SK-N-SH (cell line): ENCODE results near the gene FGB. TPM values are rescaled to one million over a fixed set of nuclear protein-coding genes. Genes with fewer than 3 reads are reported as not detected.

Source experiments
- CTCF ChIA-PET: fragments of 300-600, 350-600 bp; formaldehyde crosslinking; extraction: SDS; loops from one replicate; lab custom pipeline; 2021; lab: Yijun Ruan, JAX
- POLR2A ChIA-PET: fragments of 350-600 bp; sonication (Branson Sonifier 250); formaldehyde crosslinking; extraction: SDS; loops from one replicate; lab custom pipeline; 2020; ENCODE audit warnings: antibody characterized with exemption, inconsistent platforms; lab: Yijun Ruan, JAX
- DNase-seq: peaks from one replicate; pipeline ENCODE4 v3.0.0; 2012
- H2AFZ ChIP-seq: fragments of 200-600 bp; sonication (generic); 2 replicates; pipeline ENCODE4 v1.8.1; 2016; ENCODE audit warnings: antibody characterized with exemption, mild to moderate bottlenecking, low read depth
- H3F3A ChIP-seq: fragments of 200-600 bp; sonication (generic); replicated peaks from 2 replicates; pipeline ENCODE3; 2016; ENCODE audit warnings: antibody characterized with exemption, mild to moderate bottlenecking; ENCODE audit not compliant: insufficient read depth
- H3K27ac ChIP-seq, 2 experiments: fragments of 200-500 bp in 1 of 2; fragments of 200-600 bp in 1 of 2; sonication (Bioruptor generic) in 1 of 2; sonication (generic), shearing (Covaris generic) in 1 of 2; 2 replicates each; pipeline versions ENCODE4 v1.5.1 to v1.6.1; 2014 to 2016; ENCODE audit warnings: low read depth in 2 of 2, inconsistent platforms in 1 of 2, low read length in 1 of 2, mild to moderate bottlenecking in 1 of 2, mixed read lengths in 1 of 2
- H3K27me3 ChIP-seq: fragments of 200-600 bp; sonication (generic), shearing (Covaris generic); 2 replicates; pipeline ENCODE4 v1.6.1; 2016; ENCODE audit warnings: mixed run types; ENCODE audit not compliant: insufficient read depth
- H3K36me3 ChIP-seq, 2 experiments: fragments of 200-500 bp in 1 of 2; fragments of 200-600 bp in 1 of 2; sonication (Bioruptor generic) in 1 of 2; sonication (generic) in 1 of 2; replicated peaks in 1 of 2; 2 replicates each; pipeline versions ENCODE3 to v1.5.1; 2014 to 2016; ENCODE audit warnings: low read length in 1 of 2, mild to moderate bottlenecking in 1 of 2; ENCODE audit not compliant: insufficient read depth in 2 of 2, control insufficient read depth in 1 of 2
- H3K4me1 ChIP-seq, 2 experiments: fragments of 200-500 bp in 1 of 2; fragments of 200-600 bp in 1 of 2; sonication (Bioruptor generic) in 1 of 2; sonication (generic), shearing (Covaris generic) in 1 of 2; 2 replicates each; pipeline versions ENCODE4 v1.5.1 to v1.6.1; 2014 to 2016; ENCODE audit warnings: low read depth in 1 of 2, low read length in 1 of 2, mixed run types in 1 of 2; ENCODE audit not compliant: insufficient read depth in 2 of 2, control insufficient read depth in 1 of 2
- H3K4me2 ChIP-seq: fragments of 200-600 bp; sonication (generic), shearing (Covaris generic); 2 replicates; pipeline ENCODE4 v1.6.1; 2017; ENCODE audit warnings: mixed run types
- H3K4me3 ChIP-seq, 2 experiments: fragments of 200-500 bp in 1 of 2; fragments of 200-600 bp in 1 of 2; sonication (Bioruptor generic) in 1 of 2; sonication (generic), shearing (Covaris generic) in 1 of 2; 2 replicates each; pipeline versions ENCODE4 v1.5.1 to v1.8.1; 2014 to 2016; ENCODE audit warnings: low read depth in 2 of 2, inconsistent platforms in 1 of 2, low read length in 1 of 2, mild to moderate bottlenecking in 1 of 2, mixed read lengths in 1 of 2, moderate library complexity in 1 of 2
- H3K79me2 ChIP-seq: fragments of 200-600 bp; sonication (generic); 2 replicates; pipeline ENCODE4 v1.8.1; 2017; ENCODE audit warnings: mild to moderate bottlenecking; ENCODE audit not compliant: insufficient read depth
- H3K9ac ChIP-seq: fragments of 200-600 bp; sonication (generic); 2 replicates; pipeline ENCODE4 v1.6.1; 2017; ENCODE audit warnings: mixed run types
- H3K9me2 ChIP-seq: fragments of 200-600 bp; sonication (generic); 2 replicates; pipeline ENCODE4 v1.6.1; 2017; ENCODE audit warnings: mixed run types
- H3K9me3 ChIP-seq: fragments of 200-600 bp; sonication (generic); 2 replicates; pipeline ENCODE4 v1.6.1; 2017; ENCODE audit warnings: mixed run types, mild to moderate bottlenecking, moderate library complexity
- H4K20me1 ChIP-seq: fragments of 200-600 bp; sonication (generic); 2 replicates; pipeline ENCODE4 v1.6.1; 2017; ENCODE audit warnings: mild to moderate bottlenecking, mixed run types; ENCODE audit not compliant: insufficient read depth
- CHD2 ChIP-seq: fragments of 150-350 bp; IDR thresholded peaks from 2 replicates; pipeline ENCODE4 v1.6.1; 2018; ENCODE audit warnings: low read length; ENCODE audit not compliant: partially characterized antibody
- EZH2phosphoT487 ChIP-seq: fragments of 200-600 bp; sonication (generic); IDR thresholded peaks from 2 replicates; pipeline ENCODE4 v1.6.1; 2017; ENCODE audit warnings: low read depth, mixed run types, mild to moderate bottlenecking, antibody characterized with exemption, moderate library complexity, borderline replicate concordance
- FOSL2 ChIP-seq: IDR thresholded peaks from 2 replicates; pipeline ENCODE4 v1.4.0; 2012; ENCODE audit warnings: low read depth, mild to moderate bottlenecking, moderate library complexity, borderline replicate concordance
- FOXJ3 ChIP-seq: sonication (generic); formaldehyde crosslinking; IDR thresholded peaks from 2 replicates; pipeline ENCODE4 v1.5.1; 2020; ENCODE audit warnings: mild to moderate bottlenecking, missing genetic modification reagents
- FOXM1 ChIP-seq: IDR thresholded peaks from 2 replicates; pipeline ENCODE4 v1.4.0; 2012; ENCODE audit warnings: low read depth, mild to moderate bottlenecking
- GABPA ChIP-seq: IDR thresholded peaks from 2 replicates; pipeline ENCODE4 v1.4.0; 2012; ENCODE audit warnings: low read depth, mild to moderate bottlenecking
- GATA2 ChIP-seq: sonication (generic); formaldehyde crosslinking; IDR thresholded peaks from 2 replicates; pipeline ENCODE4 v1.5.0; 2020; ENCODE audit warnings: mild to moderate bottlenecking, missing genetic modification reagents
- MEF2A ChIP-seq: IDR thresholded peaks from 2 replicates; pipeline ENCODE4 v1.4.0; 2012; ENCODE audit warnings: low read depth, borderline replicate concordance
- NFIC ChIP-seq: IDR thresholded peaks from 2 replicates; pipeline ENCODE4 v1.4.0; 2012; ENCODE audit warnings: borderline replicate concordance
- NRF1 ChIP-seq: IDR thresholded peaks from 2 replicates; pipeline ENCODE4 v1.6.1; 2012; ENCODE audit warnings: low read depth, mild to moderate bottlenecking, low read length
- POLR2AphosphoS5 ChIP-seq: IDR thresholded peaks from 2 replicates; pipeline ENCODE4 v1.6.1; 2012; ENCODE audit warnings: low read depth, low read length
- RAD21 ChIP-seq: IDR thresholded peaks from 2 replicates; pipeline ENCODE4 v1.6.1; 2012; ENCODE audit warnings: mild to moderate bottlenecking, low read length
- RCOR1 ChIP-seq: fragments of 150-350 bp; IDR thresholded peaks from 2 replicates; pipeline ENCODE4 v1.6.1; 2017; ENCODE audit warnings: antibody characterized with exemption, low read length
- RFX5 ChIP-seq: IDR thresholded peaks from 2 replicates; pipeline ENCODE4 v1.6.1; 2012; ENCODE audit warnings: mild to moderate bottlenecking, improper control_type of control experiment, low read length
- RXRA ChIP-seq: IDR thresholded peaks from 2 replicates; pipeline ENCODE4 v1.4.0; 2012; ENCODE audit warnings: low read depth, mild to moderate bottlenecking, borderline replicate concordance
- SIN3A ChIP-seq: IDR thresholded peaks from 2 replicates; pipeline ENCODE4 v1.6.1; 2012; ENCODE audit warnings: low read depth, mild to moderate bottlenecking, low read length, moderate library complexity, borderline replicate concordance
- TAF1 ChIP-seq: IDR thresholded peaks from 2 replicates; pipeline ENCODE4 v1.6.1; 2012; ENCODE audit warnings: low read depth, mild to moderate bottlenecking, low read length, moderate library complexity, borderline replicate concordance
- TCF12 ChIP-seq: IDR thresholded peaks from 2 replicates; pipeline ENCODE4 v1.4.0; 2012
- YY1 ChIP-seq: IDR thresholded peaks from 2 replicates; pipeline ENCODE4 v1.4.0; 2012; ENCODE audit warnings: low read depth, mild to moderate bottlenecking
- WGBS: methylation state at CpG from one replicate; pipeline ENCODE4 v1.1.6; 2017; ENCODE audit warnings: low lambda C conversion rate; 5-methylcytosine and 5-hydroxymethylcytosine counted together
- polyA plus RNA-seq, 3 experiments: library from polyadenylated mRNA; depleted of rRNA; stranded (reverse); fragments of >200 nt; gene quantifications; 2 replicates each; pipeline ENCODE4 v1.2.3, GENCODE V29; 2012
- TF ChIP-seq, protein P1 (sequence below): fragments of 150-350 bp; IDR thresholded peaks from 2 replicates; pipeline ENCODE4 v1.6.1; 2017; ENCODE audit warnings: antibody characterized with exemption, low read length, low read depth, borderline replicate concordance
- TF ChIP-seq, protein P2 (sequence below): IDR thresholded peaks from 2 replicates; pipeline ENCODE4; 2012
- TF ChIP-seq, protein P3 (sequence below): fragments of 200-600 bp; sonication (generic); IDR thresholded peaks from 2 replicates; pipeline ENCODE4 v1.6.1; 2017; ENCODE audit warnings: antibody characterized with exemption, mild to moderate bottlenecking, moderate library complexity

The FGB gene
- not detected in 2 replicates for polyA plus RNA-seq (2012; rRNA removed)
- not detected in 2 replicates for polyA plus RNA-seq (2012; cell fraction: cytosol; rRNA removed)
- polyA plus RNA-seq (2012; cell fraction: nucleus; rRNA removed), result not detected in 2 replicates

GRCh38 chr4:154562697-154563254 lies at the start of gene FGB:
Gene FGB (plus strand): TSS chr4:154563011. CDS start chr4:154563019, 8 bp downstream.
- Histone ChIP-seq H3K4me3 (no peak within 1 kb of the TSS), H3F3A (no peaks in the 10 kb centered on the region), H3K27me3 (no peaks in the 10 kb centered on the region; the same call in 1 of the 2 replicates), H3K79me2 (no peaks in the 10 kb centered on the region), H3K4me1 (no peaks in the 10 kb centered on the region), H3K9ac (no peak within 1 kb of the TSS), H3K27ac (no peak within 1 kb of the TSS), H3K36me3 (no peaks in the 10 kb centered on the region), H4K20me1 (no peaks in the 10 kb centered on the region), H3K9me3 (no peaks in the 10 kb centered on the region), H3K4me2 (no peak within 1 kb of the TSS), H2AFZ (no peak within 1 kb of the TSS), H3K9me2 (no peaks in the 10 kb centered on the region)
- CTCF ChIA-PET, result interaction anchor here (0.6 to 1.0 kb wide), 2 partner anchors 10 to 45 kb away, joined by 3 to 4 read pairs; no protein-coding TSS in a partner anchor
- POLR2A ChIA-PET, result no interaction called here
- no peak for DNase-seq
- 1% methylated on average over 2 of the region's 2 CpGs for WGBS
- TF ChIP-seq, protein P1, sequence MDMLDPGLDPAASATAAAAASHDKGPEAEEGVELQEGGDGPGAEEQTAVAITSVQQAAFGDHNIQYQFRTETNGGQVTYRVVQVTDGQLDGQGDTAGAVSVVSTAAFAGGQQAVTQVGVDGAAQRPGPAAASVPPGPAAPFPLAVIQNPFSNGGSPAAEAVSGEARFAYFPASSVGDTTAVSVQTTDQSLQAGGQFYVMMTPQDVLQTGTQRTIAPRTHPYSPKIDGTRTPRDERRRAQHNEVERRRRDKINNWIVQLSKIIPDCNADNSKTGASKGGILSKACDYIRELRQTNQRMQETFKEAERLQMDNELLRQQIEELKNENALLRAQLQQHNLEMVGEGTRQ, result no peak
- TF ChIP-seq RXRA, result no peak
- no peak for TF ChIP-seq RAD21
- TF ChIP-seq SIN3A, result no peak
- TF ChIP-seq MEF2A, result no peak
- TF ChIP-seq, protein P2, sequence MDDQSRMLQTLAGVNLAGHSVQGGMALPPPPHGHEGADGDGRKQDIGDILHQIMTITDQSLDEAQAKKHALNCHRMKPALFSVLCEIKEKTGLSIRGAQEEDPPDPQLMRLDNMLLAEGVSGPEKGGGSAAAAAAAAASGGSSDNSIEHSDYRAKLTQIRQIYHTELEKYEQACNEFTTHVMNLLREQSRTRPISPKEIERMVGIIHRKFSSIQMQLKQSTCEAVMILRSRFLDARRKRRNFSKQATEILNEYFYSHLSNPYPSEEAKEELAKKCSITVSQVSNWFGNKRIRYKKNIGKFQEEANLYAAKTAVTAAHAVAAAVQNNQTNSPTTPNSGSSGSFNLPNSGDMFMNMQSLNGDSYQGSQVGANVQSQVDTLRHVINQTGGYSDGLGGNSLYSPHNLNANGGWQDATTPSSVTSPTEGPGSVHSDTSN, result no peak
- TF ChIP-seq YY1, result no peak
- TF ChIP-seq FOXJ3 (CRISPR knock-in tag), result no peak
- TF ChIP-seq TAF1, result no peak
- no peak for TF ChIP-seq POLR2AphosphoS5

DNA sequence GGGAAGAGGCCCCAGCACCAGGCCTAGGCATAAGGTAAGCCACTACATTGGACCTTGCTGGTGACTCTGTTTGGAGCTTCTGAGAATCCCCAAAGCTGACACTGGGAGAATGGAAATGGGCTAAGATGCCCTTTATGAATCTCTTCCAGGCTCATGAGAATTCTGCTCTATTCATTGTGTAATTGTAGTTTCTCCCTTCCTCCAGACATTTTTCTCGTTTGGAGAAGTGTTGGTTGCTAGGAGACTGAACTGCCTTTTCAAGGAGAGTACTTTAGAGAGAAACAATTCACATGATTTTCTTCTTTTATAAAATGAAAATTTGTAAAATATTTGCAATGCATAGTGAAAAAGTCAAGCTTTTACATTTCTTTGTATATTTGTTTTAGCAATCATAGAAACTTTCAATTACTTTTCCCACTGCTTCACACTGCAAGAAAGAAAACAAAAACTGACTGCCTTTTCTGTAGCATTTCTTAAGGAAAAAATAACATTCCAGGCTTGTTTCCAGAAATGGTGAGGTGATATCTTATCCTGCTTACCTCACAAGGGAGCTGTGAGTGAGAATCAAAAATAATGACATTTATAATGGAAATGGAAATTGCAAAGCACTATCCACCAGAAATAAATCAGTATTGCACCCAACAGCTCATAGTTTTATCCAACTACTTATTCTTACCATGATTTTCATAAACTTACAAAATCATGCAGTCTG lies 46.3 kb upstream of the FGB start:
- Histone ChIP-seq H3K36me3 (no peaks in the 10 kb centered on the region), H3K4me2 (no peak overlapping the region), H3K27ac (no peak overlapping the region), H3K27me3 (peaks cover 19% of the 10 kb centered on the region; the same call in 1 of the 2 replicates), H2AFZ (no peak overlapping the region), H3K4me1 (no peaks in the 10 kb centered on the region), H3K4me3 (no peak overlapping the region), H3F3A (no peaks in the 10 kb centered on the region), H4K20me1 (no peaks in the 10 kb centered on the region), H3K9me3 (no peaks in the 10 kb centered on the region), H3K79me2 (no peaks in the 10 kb centered on the region), H3K9me2 (no peaks in the 10 kb centered on the region), H3K9ac (no peak overlapping the region)
- ChIA-PET POLR2A (no interaction called here), CTCF (interaction anchor here (0.9 to 3.7 kb wide), 4 partner anchors 8 to 46 kb away, joined by 3 to 20 read pairs (median 5); no protein-coding TSS in a partner anchor)
- DNase-seq, result no peak
- 0% methylated on average over 1 of the region's 1 CpG for WGBS
- no peak for TF ChIP-seq NRF1
- TF ChIP-seq, protein P3, sequence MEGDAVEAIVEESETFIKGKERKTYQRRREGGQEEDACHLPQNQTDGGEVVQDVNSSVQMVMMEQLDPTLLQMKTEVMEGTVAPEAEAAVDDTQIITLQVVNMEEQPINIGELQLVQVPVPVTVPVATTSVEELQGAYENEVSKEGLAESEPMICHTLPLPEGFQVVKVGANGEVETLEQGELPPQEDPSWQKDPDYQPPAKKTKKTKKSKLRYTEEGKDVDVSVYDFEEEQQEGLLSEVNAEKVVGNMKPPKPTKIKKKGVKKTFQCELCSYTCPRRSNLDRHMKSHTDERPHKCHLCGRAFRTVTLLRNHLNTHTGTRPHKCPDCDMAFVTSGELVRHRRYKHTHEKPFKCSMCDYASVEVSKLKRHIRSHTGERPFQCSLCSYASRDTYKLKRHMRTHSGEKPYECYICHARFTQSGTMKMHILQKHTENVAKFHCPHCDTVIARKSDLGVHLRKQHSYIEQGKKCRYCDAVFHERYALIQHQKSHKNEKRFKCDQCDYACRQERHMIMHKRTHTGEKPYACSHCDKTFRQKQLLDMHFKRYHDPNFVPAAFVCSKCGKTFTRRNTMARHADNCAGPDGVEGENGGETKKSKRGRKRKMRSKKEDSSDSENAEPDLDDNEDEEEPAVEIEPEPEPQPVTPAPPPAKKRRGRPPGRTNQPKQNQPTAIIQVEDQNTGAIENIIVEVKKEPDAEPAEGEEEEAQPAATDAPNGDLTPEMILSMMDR, result no peak
- no peak for TF ChIP-seq FOSL2
- TF ChIP-seq, protein P2, result no peak
- TF ChIP-seq MEF2A, result no peak
- TF ChIP-seq EZH2phosphoT487, result no peak
- no peak for TF ChIP-seq GABPA
- no peak for TF ChIP-seq CHD2
- no peak for TF ChIP-seq GATA2 (CRISPR knock-in tag)
- TF ChIP-seq YY1, result no peak
- TF ChIP-seq SIN3A, result no peak
- no peak for TF ChIP-seq RFX5
- no peak for TF ChIP-seq FOXM1
- TF ChIP-seq TCF12, result no peak
- TF ChIP-seq POLR2AphosphoS5, result no peak
- TF ChIP-seq RCOR1, result no peak
- no peak for TF ChIP-seq NFIC
